OCI-LY1 (cell line): Measurements from ENCODE around the gene ALOX15.

Experiments used
- CTCF ChIP-seq: fragments of 200-600 bp; sonication (generic), shearing (Covaris generic); IDR thresholded peaks from 2 replicates; pipeline ENCODE4 v1.5.1; 2017; ENCODE audit warnings: mild to moderate bottlenecking, antibody characterized with exemption, low read length, moderate library complexity, mixed read lengths
- EZH2 ChIP-seq: fragments of 200-600 bp; sonication (generic), shearing (Covaris generic); IDR thresholded peaks from 2 replicates; pipeline ENCODE4 v1.8.0; 2017; ENCODE audit warnings: borderline replicate concordance, mixed run types, mild to moderate bottlenecking, antibody characterized with exemption, low read length, moderate library complexity, mixed read lengths

DNA sequence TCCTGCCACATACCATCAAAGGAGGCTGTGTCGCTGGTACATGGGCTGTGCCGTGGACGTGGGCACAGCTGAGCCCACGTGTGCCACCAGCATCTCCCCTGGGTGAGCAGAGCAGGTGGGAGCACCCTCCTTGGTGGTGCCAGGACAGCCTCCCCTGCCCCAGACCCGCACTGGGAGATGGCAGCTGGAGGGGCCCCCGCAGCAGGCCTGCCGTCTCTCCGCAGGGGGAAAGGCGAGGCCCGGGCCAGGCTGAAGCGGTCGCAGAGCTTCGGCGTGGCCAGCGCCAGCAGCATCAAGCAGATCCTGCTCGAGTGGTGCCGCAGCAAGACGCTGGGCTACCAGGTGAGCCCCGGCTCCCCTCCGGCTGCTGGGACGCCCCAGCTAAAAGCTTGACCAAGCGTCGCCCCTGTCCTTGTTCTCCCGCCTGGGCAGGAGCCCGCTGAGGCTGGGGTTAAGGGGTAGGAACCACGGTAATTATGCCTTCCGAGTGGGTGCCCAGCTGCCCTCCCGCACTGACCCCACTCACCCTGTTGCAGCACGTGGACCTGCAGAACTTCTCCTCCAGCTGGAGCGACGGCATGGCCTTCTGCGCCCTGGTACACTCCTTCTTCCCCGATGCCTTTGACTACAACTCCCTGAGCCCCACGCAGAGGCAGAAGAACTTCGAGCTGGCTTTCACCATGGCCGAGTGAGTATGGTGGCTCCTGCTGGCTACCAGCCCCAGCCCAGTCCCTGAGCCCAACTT lies 44.7 kb downstream of the ALOX15 start:
- TF ChIP-seq CTCF, result no peak
- TF ChIP-seq EZH2, result no peak
